Measurements from ENCODE around the gene RMDN3.

RMDN3 gene

DNA sequence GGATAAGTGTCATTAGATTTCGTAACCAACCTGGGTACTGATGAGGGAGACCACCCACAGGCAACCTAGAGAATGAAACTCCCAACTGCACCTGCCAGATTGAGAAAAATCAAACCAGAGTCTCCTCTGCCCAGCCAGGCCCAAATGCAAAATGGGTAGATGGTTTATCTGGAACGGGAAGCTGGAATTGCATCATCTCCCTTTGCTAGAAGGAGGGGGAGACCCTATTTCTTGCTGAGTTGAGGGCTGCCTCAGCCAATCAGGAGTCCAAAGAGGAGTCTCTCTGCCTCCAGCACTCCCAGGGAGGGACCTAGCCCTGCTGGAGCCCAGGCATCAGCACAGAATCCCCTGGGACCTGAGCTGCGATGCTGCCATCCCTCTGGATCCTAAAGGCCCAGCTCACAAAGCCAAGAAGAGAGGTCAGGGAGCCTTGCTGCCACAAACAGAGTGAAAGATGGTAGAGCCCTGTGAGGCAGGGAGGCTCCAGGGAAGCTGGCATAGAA, 8.1 kb downstream of the RMDN3 start:
- peak; percentile 45 for DNase-seq

DNA sequence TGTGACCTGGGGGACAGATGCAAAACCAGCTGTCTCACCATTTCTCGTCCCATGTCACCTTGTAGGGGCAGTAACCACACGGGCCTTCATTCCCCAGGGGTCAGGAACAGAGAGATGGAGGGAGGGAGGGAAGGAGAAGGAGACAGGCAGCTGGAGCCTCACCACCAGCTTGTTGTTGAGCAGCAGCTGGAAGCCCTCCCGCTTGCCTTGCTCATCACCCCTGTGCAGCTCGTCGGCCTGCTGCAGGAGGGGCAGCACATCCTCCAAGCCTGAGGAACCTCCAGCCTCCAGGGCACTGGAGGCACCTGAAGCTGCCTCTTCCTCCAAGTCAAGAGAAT, 10.3 kb downstream of the RMDN3 start:
- no peak for DNase-seq

DNA sequence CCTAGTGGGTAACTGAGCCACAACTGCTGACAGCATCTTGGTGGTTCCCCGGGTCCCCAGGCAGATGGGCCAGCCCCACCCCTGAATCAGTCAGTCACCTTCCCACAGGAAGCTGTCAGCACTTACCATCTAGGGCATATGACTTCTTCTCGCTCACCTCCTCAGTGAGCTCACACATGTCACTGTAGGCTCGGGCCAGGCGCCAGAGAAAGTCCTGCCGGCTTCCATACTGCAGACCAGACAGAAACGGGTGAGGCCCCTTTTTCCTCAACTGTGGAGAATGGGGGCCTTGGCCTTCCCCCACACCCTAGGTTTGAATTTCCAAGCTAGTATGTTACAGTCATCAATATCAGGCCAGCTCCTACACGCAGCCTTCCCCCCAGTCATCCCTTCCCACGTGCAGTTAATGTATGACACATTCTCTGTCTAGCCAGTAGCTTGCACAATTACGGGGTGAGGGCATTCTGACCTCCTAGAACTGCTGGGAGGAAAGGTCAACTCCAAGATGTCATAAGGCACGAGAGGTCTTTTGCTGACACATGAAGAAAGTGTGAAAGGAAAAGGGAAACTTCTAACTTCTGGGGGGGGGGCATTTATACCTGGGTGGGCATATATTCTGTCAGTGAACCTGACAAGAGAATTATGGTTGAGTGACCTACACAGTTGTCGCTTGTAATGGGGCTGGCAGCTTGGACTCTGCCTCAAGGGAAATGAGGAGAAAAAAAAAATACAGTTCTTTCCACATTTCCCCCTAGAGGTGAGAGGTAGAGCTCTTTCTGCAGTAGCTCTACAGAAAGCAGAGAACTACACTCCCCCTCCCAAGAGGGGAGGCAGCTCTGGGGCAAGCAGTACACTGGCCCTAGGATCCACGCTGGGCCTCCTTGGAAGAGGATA, 10.9 kb downstream of the RMDN3 start:
- peak; percentile 52 for DNase-seq

DNA sequence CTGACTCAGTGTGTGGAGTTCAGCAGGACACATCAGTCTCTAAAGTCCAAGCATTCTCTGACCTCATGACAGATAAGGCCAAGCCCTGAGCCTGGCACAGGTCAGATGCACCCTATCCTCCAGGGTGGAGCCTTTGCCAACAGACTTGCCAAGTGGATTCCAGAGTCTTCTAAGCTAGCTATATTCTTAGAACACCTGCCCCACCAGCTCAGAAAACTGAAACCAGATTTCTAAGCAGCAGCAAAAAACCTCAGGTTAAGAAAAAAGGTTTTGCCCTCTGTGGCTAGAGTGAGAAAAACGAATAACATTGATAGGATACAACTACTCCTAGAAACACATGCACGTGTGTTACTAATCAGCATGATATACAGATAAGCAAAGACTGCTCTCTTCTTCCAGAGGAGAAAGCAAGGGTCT, 11.6 kb downstream of the RMDN3 start:
- peak; percentile 45 for DNase-seq

- no peak for DNase-seq
Observed at GRCh38 chr15:40739854-40740253, 15.2 kb downstream of the RMDN3 start.

DNA sequence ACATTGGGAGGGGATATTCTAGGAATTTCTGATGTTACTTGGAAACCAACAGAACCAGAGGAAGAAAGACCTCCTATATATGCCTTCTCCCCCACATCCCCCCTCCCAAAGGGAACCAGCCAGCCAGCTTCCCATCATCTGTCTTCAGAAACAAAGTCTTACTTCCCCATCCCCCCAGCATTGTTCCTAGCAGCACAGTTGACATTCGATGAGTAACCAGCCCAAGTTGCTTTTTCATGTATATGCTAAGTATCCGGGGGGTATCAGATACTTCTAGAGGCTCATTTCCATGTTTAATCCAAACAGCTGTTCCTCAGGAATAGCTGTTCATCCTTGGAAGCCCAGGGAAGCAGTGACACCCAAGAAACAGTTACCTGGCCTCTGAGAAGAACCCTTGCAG, 16.0 kb downstream of the RMDN3 start:
- no peak for DNase-seq

DNA sequence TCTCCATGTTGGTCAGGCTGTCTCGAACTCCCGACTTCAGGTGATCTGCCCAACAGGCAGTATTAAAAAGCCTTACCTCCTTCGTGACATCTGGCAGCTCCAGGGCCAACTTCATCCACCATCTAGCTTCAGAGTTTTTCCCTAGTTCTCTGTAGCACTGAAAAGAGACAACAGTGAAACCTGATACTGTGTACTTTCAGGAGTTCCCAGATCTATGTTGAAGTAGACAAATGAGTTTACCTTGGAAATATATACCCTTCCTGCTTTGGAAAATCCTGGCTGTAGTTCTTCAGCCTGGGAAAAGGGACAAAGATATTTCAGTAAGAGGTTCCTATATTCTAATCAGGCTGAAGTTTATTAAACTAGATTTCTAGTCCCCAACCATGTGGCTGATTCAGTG, 18.0 kb downstream of the RMDN3 start:
- DNase-seq, result no peak

GRCh38 chr15:40736575-40736974, 18.5 kb downstream of the RMDN3 start:
- no peak for DNase-seq

GRCh38 chr15:40731034-40731433, 24.0 kb downstream of the RMDN3 start:
- no peak for DNase-seq

- DNase-seq, result no peak
Observed at GRCh38 chr15:40723919-40724318, 31.1 kb downstream of the RMDN3 start.

- DNase-seq, result no peak
Observed at GRCh38 chr15:40722934-40723333, 32.1 kb downstream of the RMDN3 start.

GRCh38 chr15:40722354-40722753, 32.7 kb downstream of the RMDN3 start:
- no peak for DNase-seq

DNA sequence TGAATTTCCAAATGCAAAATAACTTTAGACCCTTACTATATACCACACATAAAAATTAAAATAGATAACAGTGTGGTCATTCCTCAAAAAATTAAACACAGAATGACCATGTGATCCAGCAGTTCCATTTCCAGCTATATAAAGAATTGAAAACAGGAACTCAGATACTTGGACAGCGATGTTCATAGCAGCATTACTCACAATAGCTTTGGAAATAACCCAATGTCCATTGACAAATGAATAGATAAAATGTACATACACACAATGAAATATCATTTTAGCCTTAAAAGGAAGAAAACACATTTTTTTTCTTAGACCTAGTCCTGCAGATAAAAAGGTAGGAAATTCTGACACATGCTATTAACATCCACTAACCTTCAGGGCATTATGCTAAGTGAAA, 33.4 kb downstream of the RMDN3 start:
- DNase-seq, result no peak

GRCh38 chr15:40716165-40716564, 38.9 kb downstream of the RMDN3 start:
- DNase-seq, result no peak

DNA sequence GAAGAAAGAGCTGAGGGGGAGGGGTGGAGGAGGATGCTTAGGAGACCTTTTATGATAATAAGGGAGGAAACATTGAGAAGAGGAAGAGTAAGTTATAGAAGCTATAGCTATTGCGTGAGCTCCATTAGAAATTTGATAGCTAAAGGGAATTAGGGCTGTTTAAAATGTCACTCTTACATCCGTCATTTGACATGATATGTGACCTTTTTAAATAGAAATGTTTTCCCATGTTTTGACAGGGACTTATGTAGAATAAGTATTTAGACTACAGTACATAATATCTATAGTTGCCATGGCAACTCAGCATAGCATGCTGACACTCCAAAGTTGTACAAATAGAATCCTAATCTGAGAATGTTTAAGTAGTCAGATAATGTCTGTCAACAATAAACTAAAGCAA, 40.9 kb downstream of the RMDN3 start:
- DNase-seq, result no peak

- DNase-seq, result no peak
Observed at GRCh38 chr15:40706121-40706520, 48.9 kb downstream of the RMDN3 start.

DNA sequence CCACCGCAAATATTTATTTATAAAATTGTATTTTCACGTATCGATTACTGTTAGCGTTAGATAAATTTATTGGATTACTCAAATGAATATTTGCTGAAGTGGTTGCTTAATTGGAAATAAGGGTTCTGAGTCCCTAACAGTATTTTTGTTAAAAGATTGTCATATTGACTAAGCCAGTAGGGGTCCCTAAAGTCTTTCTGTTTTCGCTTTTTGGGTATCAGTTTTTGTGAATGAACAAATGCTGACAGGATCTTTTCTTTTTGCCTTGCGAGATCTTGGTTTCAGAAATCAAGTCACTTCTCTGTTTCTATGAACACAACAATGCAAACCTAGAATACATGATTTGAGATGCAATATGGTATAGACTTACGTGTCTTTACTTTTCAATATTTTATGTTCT, 53.0 kb downstream of the RMDN3 start:
- DNase-seq, result peak; percentile 39

DNA sequence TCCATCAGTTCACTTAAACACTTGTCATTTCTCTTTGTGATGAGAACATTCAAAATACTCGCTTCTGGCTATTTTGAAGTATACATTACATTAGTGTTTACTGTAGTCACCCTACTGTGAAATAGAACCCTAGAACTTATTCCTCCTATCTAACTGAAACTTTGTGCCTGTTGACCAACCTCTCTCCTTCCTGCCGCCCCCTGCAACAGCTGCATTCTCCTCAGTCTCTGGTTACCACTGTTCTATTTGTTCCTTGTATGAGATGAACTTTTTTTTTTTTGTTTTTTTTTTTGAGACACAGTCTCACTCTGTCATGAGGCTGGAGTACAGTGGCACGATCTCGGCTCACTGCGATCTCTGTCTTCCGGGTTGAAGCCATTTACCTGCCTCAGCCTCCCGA, 57.1 kb downstream of the RMDN3 start:
- DNase-seq, result no peak

GRCh38 chr15:40696228-40696627, 58.8 kb downstream of the RMDN3 start:
- DNase-seq, result peak; percentile 5

GRCh38 chr15:40695469-40695890, 59.6 kb downstream of the RMDN3 start:
- DNase-seq, result peak; percentile 32

DNA sequence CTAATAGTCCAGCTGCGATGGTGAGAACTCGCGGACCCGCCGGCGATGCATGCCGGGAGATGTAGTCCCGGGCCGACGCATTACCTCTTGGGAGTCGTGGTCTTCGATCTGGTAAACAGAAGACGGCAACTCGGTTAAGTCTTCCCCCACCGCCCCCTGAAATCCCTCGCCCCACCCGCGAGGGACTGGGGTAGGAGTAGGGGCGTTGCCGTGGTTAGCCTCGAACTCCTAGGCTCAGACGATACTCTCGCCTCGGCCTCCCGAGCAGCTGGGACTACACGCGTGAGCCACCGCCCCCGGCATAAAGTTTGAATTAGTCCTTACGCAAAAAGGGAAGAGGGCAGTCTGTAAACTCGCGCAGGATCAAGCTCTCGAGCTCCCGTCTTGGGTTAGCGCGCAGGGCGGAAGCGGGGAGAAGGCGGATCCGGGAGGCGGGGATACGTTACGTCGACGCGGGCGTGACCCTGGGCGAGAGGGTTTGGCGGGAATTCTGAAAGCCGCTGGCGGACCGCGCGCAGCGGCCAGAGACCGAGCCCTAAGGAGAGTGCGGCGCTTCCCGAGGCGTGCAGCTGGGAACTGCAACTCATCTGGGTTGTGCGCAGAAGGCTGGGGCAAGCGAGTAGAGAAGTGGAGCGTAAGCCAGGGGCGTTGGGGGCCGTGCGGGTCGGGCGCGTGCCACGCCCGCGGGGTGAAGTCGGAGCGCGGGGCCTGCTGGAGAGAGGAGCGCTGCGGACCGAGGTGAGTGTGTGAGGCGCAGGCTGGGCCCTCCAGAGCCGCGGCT, 60.2 kb downstream of the RMDN3 start, which contains the start of gene RAD51:
TSS of gene RAD51 (plus strand) at position 487 of the 781 bp plus-strand sequence. CDS start 3,585 bp downstream, outside the sequence.
- peak; percentile 94 for DNase-seq

GRCh38 chr15:40693904-40694687, 61.0 kb downstream of the RMDN3 start:
- no peak for DNase-seq

DNA sequence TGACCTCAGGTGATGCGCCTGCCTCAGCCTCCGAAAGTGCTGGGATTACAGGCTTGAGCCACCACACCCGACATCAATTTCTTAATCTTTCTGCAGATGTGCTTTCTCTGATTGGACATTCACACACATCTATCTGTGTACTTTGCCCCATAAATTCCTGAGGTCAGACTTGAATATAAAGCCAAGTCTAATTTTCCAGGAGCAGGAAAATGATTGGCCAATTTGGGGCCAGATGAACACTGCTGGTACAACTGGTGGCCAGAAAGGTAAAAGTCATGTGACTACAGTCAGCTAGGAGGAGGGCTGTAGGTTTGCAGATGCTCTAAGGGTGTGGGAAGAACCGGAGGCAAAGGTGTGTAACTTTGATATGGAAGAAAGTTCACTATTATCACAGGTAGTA, 63.3 kb downstream of the RMDN3 start:
- no peak for DNase-seq
